Measurements from ENCODE around the gene SLIT2. TPM values are rescaled to one million over a fixed set of nuclear protein-coding genes. Genes with fewer than 3 reads are reported as not detected.

Gene SLIT2
- total RNA-seq, 1 donor from 2014 or later = 21.6 TPM

GRCh38 chr4:20252656-20253282 lies 1.1 kb downstream of the SLIT2 start:
- Mint-ChIP-seq H3K4me3 (ENCODE audit: unreplicated experiment) (peak overlapping the region; percentile 99), H3K27ac (ENCODE audit: unreplicated experiment) (peak overlapping the region; percentile 38), H3K27me3 (ENCODE audit: unreplicated experiment) (peaks cover 22% of the 10 kb centered on the region), H3K36me3 (ENCODE audit: unreplicated experiment) (no peaks in the 10 kb centered on the region), H3K4me1 (ENCODE audit: low read depth, unreplicated experiment) (peaks cover 4% of the 10 kb centered on the region), H3K9me3 (ENCODE audit: unreplicated experiment) (peaks cover 10% of the 10 kb centered on the region)
- TF ChIP-seq CTCF (IDR thresholded peaks at IDR 0.05; ENCODE audit: partially characterized antibody, unreplicated experiment) = no peak
- peak; percentile 55 for DNase-seq

DNA sequence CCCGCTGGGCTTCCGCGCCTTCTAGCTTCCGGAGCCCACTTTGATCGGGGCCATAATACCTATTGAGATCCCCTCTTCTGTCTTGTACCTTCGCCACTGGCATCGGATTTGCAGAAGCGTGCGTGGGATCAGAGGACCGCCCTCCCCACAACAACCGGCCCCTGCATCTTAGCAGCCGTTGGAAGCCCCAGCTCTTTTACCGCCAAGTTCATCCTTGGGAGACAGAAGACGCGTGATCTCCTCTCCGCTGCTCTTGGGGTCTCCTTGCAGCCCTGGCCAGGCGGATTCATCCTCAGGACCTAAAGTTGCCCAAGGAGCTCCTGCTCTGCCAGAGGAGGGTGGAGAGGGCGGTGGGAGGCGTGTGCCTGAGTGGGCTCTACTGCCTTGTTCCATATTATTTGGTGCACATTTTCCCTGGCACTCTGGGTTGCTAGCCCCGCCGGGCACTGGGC lies 1.6 kb downstream of the SLIT2 start:
- TF ChIP-seq CTCF (IDR thresholded peaks at IDR 0.05; ENCODE audit: partially characterized antibody, unreplicated experiment) = no peak
- no peak for DNase-seq
- H3K4me1 Mint-ChIP-seq (ENCODE audit: low read depth, unreplicated experiment) = peaks cover 4% of the 10 kb centered on the region
- no peak overlapping the region for H3K27ac Mint-ChIP-seq (ENCODE audit: unreplicated experiment)
- H3K36me3 Mint-ChIP-seq (ENCODE audit: unreplicated experiment) = no peaks in the 10 kb centered on the region
- peak overlapping the region; percentile 99 for H3K4me3 Mint-ChIP-seq (ENCODE audit: unreplicated experiment)
- H3K27me3 Mint-ChIP-seq (ENCODE audit: unreplicated experiment) = peaks cover 22% of the 10 kb centered on the region
- peaks cover 10% of the 10 kb centered on the region for H3K9me3 Mint-ChIP-seq (ENCODE audit: unreplicated experiment)

GRCh38 chr4:20253735-20254409 lies 2.2 kb downstream of the SLIT2 start:
- peaks cover 4% of the 10 kb centered on the region for H3K4me1 Mint-ChIP-seq (ENCODE audit: low read depth, unreplicated experiment)
- H3K36me3 Mint-ChIP-seq (ENCODE audit: unreplicated experiment) = no peaks in the 10 kb centered on the region
- H3K27me3 Mint-ChIP-seq (ENCODE audit: unreplicated experiment) = peaks cover 22% of the 10 kb centered on the region
- peak; percentile 46 for DNase-seq
- peak overlapping the region; percentile 99 for H3K4me3 Mint-ChIP-seq (ENCODE audit: unreplicated experiment)
- peaks cover 10% of the 10 kb centered on the region for H3K9me3 Mint-ChIP-seq (ENCODE audit: unreplicated experiment)
- H3K27ac Mint-ChIP-seq (ENCODE audit: unreplicated experiment) = no peak overlapping the region
- no peak for TF ChIP-seq CTCF (IDR thresholded peaks at IDR 0.05; ENCODE audit: partially characterized antibody, unreplicated experiment)

- H3K4me3 Mint-ChIP-seq (ENCODE audit: unreplicated experiment) = peak overlapping the region; percentile 99
- peaks cover 10% of the 10 kb centered on the region for H3K9me3 Mint-ChIP-seq (ENCODE audit: unreplicated experiment)
- TF ChIP-seq CTCF (IDR thresholded peaks at IDR 0.05; ENCODE audit: partially characterized antibody, unreplicated experiment) = no peak
- H3K4me1 Mint-ChIP-seq (ENCODE audit: low read depth, unreplicated experiment) = peaks cover 4% of the 10 kb centered on the region
- DNase-seq = peak; percentile 60
- H3K36me3 Mint-ChIP-seq (ENCODE audit: unreplicated experiment) = no peaks in the 10 kb centered on the region
- peak overlapping the region; percentile 57 for H3K27ac Mint-ChIP-seq (ENCODE audit: unreplicated experiment)
- peaks cover 22% of the 10 kb centered on the region for H3K27me3 Mint-ChIP-seq (ENCODE audit: unreplicated experiment)
Measured at GRCh38 chr4:20254511-20255250, 3.0 kb downstream of the SLIT2 start.

Data from glutamatergic neuron (in vitro differentiated cells).